ENCODE results near the gene BSCL2.
"Not testable (repeated sequence)": the region's sequence is repeated elsewhere in the genome, so short reads cannot be mapped to it uniquely, and the experiment has no call there.

Gene BSCL2

GRCh38 chr11:62682518-62682917, 24.7 kb downstream of the BSCL2 start:
- DNase-seq = no peak

DNA sequence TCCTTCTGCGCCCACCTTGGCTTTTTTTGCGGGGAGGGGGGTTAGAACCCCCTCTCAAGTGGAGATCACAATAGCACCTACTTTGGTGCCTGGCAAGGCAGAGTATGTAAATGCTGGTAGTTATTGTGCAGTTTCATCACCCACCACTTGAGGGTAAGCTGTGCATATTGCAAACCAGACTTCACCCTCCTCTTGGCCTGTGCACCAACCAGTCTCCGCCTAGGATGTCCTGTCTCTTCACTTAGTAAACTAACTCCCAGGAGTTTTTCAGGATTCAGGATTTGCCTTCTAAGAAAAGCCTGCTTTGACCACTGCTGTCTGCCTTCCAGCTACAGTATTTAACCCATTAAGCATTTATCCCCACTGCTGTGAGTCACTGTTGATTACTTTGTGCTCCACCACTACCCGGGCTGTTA, 26.4 kb downstream of the BSCL2 start:
- DNase-seq = peak; percentile 52

GRCh38 chr11:62678770-62679696, 28.2 kb downstream of the BSCL2 start, which contains the start of gene UBXN1:
UBXN1 (minus strand) TSS chr11:62679073; CDS start chr11:62678923, 150 bp downstream.
- DNase-seq = peak; percentile 94

- DNase-seq = no peak
These were observed 28.8 kb downstream of the BSCL2 start for GRCh38 chr11:62678433-62678769.

DNA sequence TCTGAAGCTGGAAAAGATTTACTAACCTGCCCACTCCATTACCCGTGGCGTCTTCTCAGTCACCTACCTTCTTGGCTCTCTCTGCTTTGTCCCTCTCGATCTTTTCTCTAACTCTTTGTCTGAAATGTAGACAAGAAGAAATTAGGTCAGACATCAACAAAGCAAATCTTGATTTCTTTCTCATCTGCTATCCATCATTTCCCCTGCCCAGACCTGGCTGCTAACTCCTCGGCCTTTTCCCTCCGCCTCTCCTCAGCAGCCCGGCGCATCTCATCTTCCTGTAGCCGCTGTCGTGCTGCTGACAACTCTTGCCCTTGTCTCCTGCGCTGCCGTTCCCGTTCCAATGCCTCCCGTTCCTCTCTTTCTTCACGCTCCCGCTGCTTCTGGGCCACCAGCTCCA, 29.5 kb downstream of the BSCL2 start:
- DNase-seq = no peak

- peak; percentile 52 for DNase-seq
These were observed 30.1 kb downstream of the BSCL2 start for GRCh38 chr11:62677156-62677555.

DNA sequence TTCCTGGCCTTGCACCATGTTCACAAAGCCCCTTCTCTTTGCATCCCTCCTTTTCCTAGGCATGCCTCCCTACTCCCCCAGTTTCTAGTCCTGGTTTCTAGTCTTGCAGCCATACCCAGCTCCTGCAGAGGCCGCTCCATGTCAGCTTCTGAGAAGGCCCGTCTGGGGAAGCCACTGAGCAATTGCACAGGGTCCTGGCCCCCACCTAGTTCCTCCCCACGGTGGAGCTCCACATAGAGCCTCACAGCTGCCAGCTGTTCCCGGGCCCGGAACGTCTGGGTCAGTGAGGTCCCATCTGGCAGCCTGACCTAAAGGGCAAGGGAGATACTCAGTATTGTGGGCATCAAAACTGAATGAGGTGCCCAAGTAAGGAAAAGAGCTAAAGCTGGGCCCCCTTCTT, 30.5 kb downstream of the BSCL2 start:
- no peak for DNase-seq

- DNase-seq = not testable (repeated sequence)
These were observed 31.8 kb downstream of the BSCL2 start for GRCh38 chr11:62675415-62675814.

DNA sequence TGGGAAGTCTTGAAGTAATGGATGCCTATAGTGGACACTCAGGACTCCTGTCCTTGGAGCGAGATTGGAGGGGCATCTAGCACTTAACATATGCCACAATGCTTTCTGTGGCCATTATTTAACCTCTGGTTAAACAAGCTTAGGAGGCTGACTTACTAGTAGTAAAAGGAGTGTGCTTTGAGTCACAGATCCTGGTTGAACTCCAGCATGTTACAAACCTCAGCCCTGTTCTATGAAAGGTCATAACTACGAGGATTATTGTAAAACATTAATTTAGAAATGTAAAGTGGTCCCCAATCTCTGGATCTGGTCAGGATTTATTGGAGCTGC, 34.1 kb downstream of the BSCL2 start:
- DNase-seq = no peak

DNA sequence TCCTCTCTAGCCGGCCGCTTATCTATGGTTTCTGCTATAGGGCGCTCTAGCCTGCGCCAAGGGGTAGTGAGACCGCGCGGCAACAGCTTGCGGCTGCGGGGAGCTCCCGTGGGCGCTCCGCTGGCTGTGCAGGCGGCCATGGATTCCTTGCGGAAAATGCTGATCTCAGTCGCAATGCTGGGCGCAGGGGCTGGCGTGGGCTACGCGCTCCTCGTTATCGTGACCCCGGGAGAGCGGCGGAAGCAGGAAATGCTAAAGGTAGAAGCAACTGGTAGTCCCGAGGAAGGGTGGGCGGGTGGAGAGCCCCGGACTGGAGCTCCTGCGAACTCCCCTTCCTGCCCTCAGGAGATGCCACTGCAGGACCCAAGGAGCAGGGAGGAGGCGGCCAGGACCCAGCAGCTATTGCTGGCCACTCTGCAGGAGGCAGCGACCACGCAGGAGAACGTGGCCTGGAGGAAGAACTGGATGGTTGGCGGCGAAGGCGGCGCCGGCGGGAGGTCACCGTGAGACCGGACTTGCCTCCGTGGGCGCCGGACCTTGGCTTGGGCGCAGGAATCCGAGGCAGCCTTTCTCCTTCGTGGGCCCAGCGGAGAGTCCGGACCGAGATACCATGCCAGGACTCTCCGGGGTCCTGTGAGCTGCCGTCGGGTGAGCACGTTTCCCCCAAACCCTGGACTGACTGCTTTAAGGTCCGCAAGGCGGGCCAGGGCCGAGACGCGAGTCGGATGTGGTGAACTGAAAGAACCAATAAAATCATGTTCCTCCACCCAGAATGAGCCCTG, 35.4 kb downstream of the BSCL2 start, which contains the start of the genes LBHD1 and UQCC3:
TSS of gene LBHD1 (minus strand) at position 660 of the 782 bp plus-strand sequence. CDS start 2,236 bp downstream, outside the sequence.
TSS of gene UQCC3 (plus strand) at position 66 of the 782 bp plus-strand sequence. CDS start at position 139, 73 bp downstream.
- DNase-seq = peak; percentile 89

GRCh38 chr11:62671236-62671607, 36.0 kb downstream of the BSCL2 start:
- no peak for DNase-seq

- DNase-seq = peak; percentile 22
These were observed 37.6 kb downstream of the BSCL2 start for GRCh38 chr11:62669420-62670161.

GRCh38 chr11:62667460-62667859, 39.8 kb downstream of the BSCL2 start:
- no peak for DNase-seq

DNA sequence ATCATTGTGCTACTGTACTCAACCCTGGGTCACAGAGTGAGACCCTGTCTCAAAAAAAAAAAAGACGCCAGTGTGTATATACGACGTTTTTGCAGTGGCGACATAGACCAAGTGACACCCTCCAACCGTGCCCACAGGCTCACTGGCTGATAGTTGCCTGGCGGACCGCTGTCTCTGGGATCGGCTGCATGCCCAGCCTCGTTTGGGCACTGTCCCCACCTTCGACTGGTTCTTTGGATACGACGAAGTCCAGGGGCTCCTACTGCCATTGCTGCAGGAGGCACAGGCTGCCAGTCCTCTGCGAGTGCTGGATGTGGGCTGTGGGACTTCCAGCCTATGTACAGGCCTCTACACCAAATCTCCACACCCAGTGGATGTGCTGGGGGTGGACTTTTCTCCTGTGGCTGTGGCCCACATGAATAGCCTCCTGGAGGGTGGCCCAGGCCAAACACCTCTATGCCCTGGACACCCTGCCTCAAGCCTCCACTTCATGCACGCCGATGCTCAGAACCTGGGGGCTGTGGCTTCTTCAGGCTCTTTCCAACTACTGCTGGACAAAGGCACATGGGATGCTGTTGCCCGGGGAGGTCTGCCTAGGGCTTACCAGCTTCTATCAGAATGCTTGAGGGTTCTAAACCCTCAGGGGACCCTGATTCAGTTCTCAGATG, 40.8 kb downstream of the BSCL2 start:
- no peak for DNase-seq

GRCh38 chr11:62665599-62666258, 41.5 kb downstream of the BSCL2 start:
- DNase-seq = peak; percentile 43

DNA sequence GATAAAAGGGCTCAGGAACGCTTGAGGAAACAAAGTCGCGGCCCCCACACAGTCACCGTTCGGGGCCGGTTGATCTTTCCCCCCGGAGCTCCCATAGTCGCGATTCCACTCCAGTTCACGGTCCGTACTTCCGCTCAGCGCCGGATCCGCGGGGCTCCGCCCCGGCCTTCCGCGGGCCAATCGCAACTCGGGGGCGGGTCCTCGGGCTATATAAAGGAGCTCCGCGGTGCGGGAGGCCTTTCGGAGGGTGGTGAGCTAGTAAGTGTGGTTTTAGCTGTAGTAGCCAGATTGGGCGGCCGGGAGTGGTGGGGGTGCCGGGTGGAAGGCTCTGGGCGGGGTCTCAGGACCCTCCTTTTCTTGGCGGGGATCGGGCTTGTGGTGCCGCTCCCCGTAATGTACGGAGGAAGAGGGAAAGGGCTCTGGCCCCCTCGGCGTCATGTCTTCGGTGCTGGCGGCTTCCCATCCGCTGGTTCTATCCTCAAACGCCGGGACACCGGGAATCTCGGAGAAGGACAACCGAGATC, 42.1 kb downstream of the BSCL2 start, which contains the start of the genes C11orf98 and CSKMT:
TSS of gene C11orf98 (minus strand) at position 136 of the 524 bp plus-strand sequence. CDS start at position 95, 41 bp downstream.
TSS of gene CSKMT (plus strand) at position 238 of the 524 bp plus-strand sequence. CDS start 568 bp downstream, outside the sequence.
- peak; percentile 92 for DNase-seq

GRCh38 chr11:62664405-62665074, 42.7 kb downstream of the BSCL2 start:
- peak; percentile 88 for DNase-seq

DNA sequence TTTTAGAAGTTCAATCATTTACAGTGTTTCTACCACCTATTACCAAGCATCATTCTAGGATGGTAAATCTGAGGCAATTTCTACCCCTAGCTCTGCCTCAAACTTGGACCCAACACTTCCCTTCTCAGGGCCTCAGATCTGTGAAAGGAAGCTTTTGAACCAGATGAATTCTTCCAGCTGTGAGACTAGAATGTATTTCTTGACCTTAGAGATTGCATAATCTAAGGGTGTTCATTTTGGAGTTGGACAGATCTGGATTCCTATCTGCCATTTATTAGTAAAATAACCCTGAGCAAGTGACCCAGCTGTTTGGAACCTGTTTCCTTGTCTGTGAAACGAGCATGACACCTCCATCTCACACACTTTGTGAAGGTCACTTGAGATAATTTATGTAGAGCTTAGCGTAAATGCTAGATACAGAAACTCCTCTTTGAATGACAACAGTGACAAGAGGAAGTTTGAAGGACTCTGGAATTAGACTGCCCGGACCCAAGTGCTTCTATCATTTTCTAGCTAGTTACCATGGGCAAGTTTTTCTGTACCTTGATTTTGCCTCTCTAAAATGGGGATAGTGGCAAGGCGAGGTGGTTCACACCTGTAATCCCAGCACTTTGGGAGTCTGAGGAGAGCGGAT, 50.3 kb downstream of the BSCL2 start:
- no peak for DNase-seq

GRCh38 chr11:62654297-62654696, 52.9 kb downstream of the BSCL2 start:
- no peak for DNase-seq

Measured in NCI-H2171 treated with DMSO at 0.1 percent for 48 hours (cell line).